GM18502 (cell line): ENCODE measurements around the gene PARP1.
"Not testable (repeated sequence)": the region's sequence is repeated elsewhere in the genome, so short reads cannot be mapped to it uniquely, and the experiment has no call there.

Source experiments
- ATAC-seq: cut with Tn5 transposase; IDR thresholded peaks from one replicate; pipeline ENCODE4 v1.9.1; 2021; ENCODE audit warnings: mild to moderate bottlenecking; ENCODE audit not compliant: unreplicated experiment, poor library complexity

PARP1 gene

DNA sequence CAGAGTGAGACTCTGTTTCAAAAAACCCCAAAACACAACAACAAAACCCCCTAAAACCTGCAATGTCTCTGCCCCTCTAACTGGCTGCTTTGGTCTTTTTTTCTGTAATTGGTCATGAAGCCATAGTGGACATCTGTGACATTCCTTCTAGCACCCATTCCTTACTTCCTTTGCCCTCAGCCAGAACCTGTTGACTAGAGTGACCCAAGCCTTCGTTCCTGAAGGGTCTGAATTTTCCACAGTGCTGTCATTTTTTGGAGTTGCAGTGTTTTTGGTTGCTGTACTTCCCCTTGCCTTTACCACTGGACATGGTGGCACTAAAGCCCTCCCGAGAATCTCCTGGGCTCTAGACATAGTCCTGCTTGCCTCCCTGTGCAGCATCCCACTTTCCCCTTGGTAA is 50.5 kb downstream of the PARP1 start:
- ATAC-seq: no peak

- peak; percentile 46 for ATAC-seq
Observed at GRCh38 chr1:226355669-226356551, 52.0 kb downstream of the PARP1 start.

- ATAC-seq: no peak
Observed at GRCh38 chr1:226355016-226355415, 52.9 kb downstream of the PARP1 start.

GRCh38 chr1:226353698-226354525 is 54.0 kb downstream of the PARP1 start:
- ATAC-seq: no peak

DNA sequence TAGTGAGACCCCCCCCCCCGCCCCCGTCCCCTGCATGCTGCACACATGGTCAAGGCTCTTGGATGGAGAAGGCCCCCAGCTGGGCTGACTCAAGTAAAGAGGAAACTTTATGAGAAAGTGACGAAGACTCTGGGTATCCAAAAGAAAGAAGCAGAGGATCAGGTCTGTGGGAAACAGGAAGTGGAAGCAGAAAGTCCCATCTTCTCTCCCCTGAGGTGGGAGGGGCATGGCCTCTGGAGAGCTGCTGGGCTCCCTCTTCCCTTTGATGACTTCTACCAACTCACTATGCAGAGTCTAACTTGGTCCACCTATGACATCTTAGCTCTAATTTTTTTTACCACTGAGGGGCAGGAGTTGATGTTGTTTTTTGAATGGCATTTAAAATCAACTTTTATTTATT is 56.2 kb downstream of the PARP1 start:
- no peak for ATAC-seq

GRCh38 chr1:226350519-226350865 is 57.4 kb downstream of the PARP1 start:
- ATAC-seq: peak; percentile 25

DNA sequence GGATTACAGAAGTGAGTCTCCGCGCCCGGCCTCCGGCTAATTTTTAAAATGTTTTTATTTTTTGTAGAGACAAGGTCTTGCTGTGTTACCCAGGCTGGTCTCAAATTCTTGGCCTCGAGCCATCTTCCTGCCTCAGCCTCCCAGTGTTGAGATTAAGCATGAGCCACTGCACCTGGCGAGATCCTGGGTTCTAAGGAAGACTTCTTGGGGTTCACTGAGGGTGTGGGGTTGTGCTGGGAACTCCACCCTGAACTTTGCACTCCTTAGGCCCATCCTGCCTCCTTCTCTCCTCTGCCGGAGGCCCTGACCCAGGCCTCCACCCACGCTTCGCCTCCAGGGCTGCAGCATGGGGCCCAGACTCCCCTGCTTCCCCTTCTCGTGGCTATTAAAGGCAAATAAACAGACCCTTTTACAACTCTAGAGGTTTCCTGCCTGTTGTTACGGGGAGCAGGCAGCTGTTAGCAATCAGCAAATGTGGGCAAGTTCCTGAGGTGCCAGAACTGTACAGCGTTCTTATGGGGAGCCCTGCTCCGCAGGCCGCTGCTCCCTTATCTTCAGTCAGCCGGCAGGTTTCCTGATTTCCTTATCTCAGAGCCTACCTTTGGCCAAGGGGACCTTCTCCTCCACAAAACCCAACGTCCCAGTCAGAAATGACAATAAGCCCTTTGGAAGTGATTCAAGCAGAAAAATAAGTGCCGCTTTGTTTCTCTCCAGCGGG is 57.9 kb downstream of the PARP1 start:
- ATAC-seq: peak; percentile 70

DNA sequence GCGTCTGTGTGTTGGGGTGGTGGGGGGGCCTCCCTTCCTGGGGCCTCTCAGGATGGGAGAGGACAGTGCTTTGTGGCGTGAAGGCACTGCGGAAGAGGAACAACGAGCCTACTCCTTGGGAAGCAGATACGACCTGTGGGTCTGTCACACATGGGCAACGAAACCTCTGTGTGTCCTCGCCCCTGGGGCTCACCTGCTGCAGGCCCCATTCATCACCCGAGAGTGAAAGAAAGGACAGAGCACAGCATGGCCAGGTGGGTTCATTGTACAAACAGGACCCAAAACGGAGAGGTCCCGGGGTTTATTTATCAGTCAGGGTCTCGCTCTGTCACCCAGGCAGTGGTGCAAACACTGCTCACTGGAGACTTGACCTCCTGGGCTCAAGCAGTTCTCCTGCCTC is 58.8 kb downstream of the PARP1 start:
- ATAC-seq: no peak

GRCh38 chr1:226344441-226345259 is 63.2 kb downstream of the PARP1 start:
- no peak for ATAC-seq

- ATAC-seq: no peak
Observed at GRCh38 chr1:226342656-226343055, 65.2 kb downstream of the PARP1 start.

DNA sequence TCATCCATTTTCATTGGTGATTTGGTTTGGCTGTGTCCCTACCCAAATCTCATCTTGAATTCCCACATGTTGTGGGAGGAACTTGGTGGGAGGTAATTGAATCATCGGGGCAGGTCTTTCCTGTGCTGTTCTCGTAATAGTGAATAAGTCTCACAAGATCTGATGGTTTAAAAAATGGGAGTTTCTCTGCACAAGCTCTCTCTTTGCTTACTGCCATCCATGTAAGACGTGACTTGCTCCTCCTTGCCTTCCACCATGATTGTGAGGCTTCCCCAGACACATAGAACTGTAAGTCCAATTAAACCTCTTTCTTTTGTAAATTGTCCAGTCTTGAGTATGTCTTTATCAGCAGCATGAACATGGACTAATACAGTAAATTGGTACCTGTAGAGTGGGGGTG is 67.8 kb downstream of the PARP1 start:
- ATAC-seq: not testable (repeated sequence)

DNA sequence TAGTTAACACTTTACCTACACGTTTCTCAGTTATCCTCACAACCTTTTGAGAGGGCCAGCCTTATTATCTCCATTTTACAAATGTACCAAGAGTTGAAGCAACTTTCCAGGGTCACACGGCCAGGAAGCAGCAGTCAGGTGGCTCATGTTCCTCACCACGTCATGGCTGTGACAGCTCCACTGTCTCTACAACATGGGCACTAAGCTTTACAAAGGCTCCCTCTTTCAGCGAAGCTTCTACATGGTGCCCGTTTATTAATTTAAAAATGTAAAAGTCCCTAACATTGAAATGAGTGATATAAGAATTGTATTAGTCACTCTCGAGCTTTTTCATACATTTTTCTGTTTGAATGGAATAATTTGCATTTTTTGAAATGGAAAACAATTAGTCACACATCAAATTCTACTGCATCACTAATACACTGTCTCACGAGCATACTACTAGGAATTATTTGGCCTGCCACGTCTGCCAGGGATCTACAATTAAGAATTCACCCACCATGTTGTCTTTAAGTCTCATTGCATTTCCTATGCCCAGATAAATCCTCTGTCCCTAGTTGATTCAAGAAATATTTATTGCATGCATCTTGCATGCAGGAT is 70.5 kb downstream of the PARP1 start:
- ATAC-seq: no peak

DNA sequence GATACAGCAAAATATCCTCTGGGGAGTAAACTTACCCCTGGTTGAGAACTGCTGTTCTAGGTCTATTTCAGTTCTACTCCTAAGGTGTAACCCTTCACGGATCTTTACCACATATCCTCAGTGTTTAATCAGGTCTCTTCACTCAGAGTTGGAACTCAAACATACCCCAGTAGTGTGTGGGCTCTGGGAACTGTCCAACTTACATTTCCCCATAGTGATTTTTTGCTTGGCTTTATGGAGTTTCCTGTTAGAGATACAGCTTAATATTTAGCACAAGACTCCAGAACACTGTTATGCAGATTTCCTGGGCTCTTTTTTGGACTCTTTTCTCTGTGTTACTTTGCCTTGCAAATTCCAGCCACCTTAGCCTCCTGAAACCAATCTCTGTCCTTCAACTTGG is 72.2 kb downstream of the PARP1 start:
- ATAC-seq: no peak

GRCh38 chr1:226332947-226333346 is 74.9 kb downstream of the PARP1 start:
- no peak for ATAC-seq

- no peak for ATAC-seq
Observed at GRCh38 chr1:226329237-226329636, 78.7 kb downstream of the PARP1 start.

DNA sequence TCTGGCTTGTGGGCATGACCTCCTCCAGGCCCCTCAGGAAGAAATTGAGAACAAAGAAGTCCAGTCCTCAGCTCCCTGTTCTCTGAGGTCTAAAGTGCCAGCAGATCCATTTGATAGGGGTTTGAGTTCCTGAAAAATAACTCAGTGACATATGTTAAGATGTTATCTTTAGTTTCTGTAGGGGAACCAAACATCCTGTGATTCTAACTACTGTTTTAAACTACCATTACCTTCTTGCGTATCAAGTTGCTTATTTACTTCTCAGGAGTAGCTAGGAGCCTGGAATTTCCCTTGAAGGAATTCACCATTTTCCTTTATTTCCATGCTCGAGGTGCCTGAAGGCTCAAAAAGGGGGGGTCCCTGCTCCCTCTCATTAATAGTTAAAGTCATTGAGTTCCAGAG is 80.1 kb downstream of the PARP1 start:
- no peak for ATAC-seq

GRCh38 chr1:226325178-226325577 is 82.7 kb downstream of the PARP1 start:
- no peak for ATAC-seq

DNA sequence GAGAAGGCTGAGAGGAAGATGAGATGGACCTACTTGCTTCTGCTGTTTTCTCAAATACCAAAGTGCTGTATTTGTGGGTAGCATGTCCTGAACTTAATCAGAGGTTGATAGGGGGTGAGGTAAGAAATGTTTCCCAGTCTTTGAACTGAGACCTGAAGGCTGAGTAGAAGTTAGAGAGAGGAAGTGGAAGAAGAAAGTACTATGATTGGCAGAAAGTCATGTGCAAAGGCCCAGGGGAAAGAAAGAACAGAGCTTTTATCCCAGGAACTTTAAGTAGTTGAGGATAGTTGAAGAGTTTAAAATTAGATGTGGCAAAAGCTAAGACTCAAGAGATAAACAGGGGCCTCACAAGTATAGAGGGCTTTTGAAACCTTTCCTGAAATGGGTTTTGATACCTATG is 83.4 kb downstream of the PARP1 start:
- no peak for ATAC-seq

- ATAC-seq: no peak
Observed at GRCh38 chr1:226322986-226323385, 84.9 kb downstream of the PARP1 start.

- no peak for ATAC-seq
Observed at GRCh38 chr1:226320930-226321329, 87.0 kb downstream of the PARP1 start.
